HepG2 (cell line): ENCODE data around the gene TPD52L2. TPM values are rescaled to one million over a fixed set of nuclear protein-coding genes. Genes with fewer than 3 reads are reported as not detected.

Experiments
- ATM ChIP-seq: fragments of 450-650 bp; IDR thresholded peaks from 2 replicates; pipeline ENCODE4 v1.7.1; 2017; ENCODE audit warnings: mild to moderate bottlenecking, borderline replicate concordance
- ATRX ChIP-seq: sonication (generic); formaldehyde crosslinking; IDR thresholded peaks from 2 replicates; pipeline ENCODE4 v1.4.0; 2020; ENCODE audit warnings: missing genetic modification reagents, borderline replicate concordance
- ELF1 ChIP-seq: sonication (generic); formaldehyde crosslinking; IDR thresholded peaks from 2 replicates; pipeline ENCODE4 v1.4.0; 2020; ENCODE audit warnings: missing genetic modification reagents
- FOXM1 ChIP-seq: sonication (generic); formaldehyde crosslinking; IDR thresholded peaks from 2 replicates; pipeline ENCODE4 v1.5.0; 2020; ENCODE audit warnings: missing genetic modification reagents
- GFI1 ChIP-seq: sonication (generic); formaldehyde crosslinking; IDR thresholded peaks from 2 replicates; pipeline ENCODE4 v1.5.0; 2020; ENCODE audit warnings: missing genetic modification reagents, mild to moderate bottlenecking, borderline replicate concordance
- HNRNPUL1 ChIP-seq: fragments of 200-400 bp; formaldehyde crosslinking; IDR thresholded peaks from 2 replicates; pipeline ENCODE4 v1.6.1; 2017; ENCODE audit warnings: low read depth, mild to moderate bottlenecking, low read length, moderate library complexity
- MED8 ChIP-seq: sonication (generic); formaldehyde crosslinking; IDR thresholded peaks from 2 replicates; pipeline ENCODE4 v1.8.1; 2023; ENCODE audit warnings: mild to moderate bottlenecking, missing genetic modification reagents; ENCODE audit not compliant: insufficient replicate concordance
- MEF2D ChIP-seq: sonication (generic); formaldehyde crosslinking; IDR thresholded peaks from 2 replicates; pipeline ENCODE4 v1.5.1; 2020; ENCODE audit warnings: mild to moderate bottlenecking, missing genetic modification reagents
- MTF1 ChIP-seq: sonication (generic); formaldehyde crosslinking; IDR thresholded peaks from 2 replicates; pipeline ENCODE4 v1.5.0; 2020; ENCODE audit warnings: missing genetic modification reagents
- MYNN ChIP-seq: sonication (generic); formaldehyde crosslinking; IDR thresholded peaks from 2 replicates; pipeline ENCODE4 v1.4.0; 2020; ENCODE audit warnings: mild to moderate bottlenecking, low read depth, missing genetic modification reagents
- NFKB2 ChIP-seq: sonication (generic); formaldehyde crosslinking; IDR thresholded peaks from 2 replicates; pipeline ENCODE4 v1.4.0; 2020; ENCODE audit warnings: missing genetic modification reagents, borderline replicate concordance
- ONECUT2 ChIP-seq: sonication (generic); formaldehyde crosslinking; IDR thresholded peaks from 2 replicates; pipeline ENCODE4 v1.4.0; 2020; ENCODE audit warnings: missing genetic modification reagents
- PRDM10 ChIP-seq: sonication (generic); formaldehyde crosslinking; IDR thresholded peaks from 2 replicates; pipeline ENCODE4 v1.4.0; 2020; ENCODE audit warnings: low read depth, missing genetic modification reagents
- PRDM15 ChIP-seq: sonication (generic); formaldehyde crosslinking; IDR thresholded peaks from 2 replicates; pipeline ENCODE4 v1.4.0; 2020; ENCODE audit warnings: missing genetic modification reagents
- RCOR2 ChIP-seq: IDR thresholded peaks from 2 replicates; pipeline ENCODE4 v1.6.1; 2016; ENCODE audit warnings: missing biosample characterization, missing genetic modification reagents
- STAG1 ChIP-seq: sonication (generic); formaldehyde crosslinking; IDR thresholded peaks from 2 replicates; pipeline ENCODE4 v1.4.0; 2020; ENCODE audit warnings: missing genetic modification reagents
- TRAFD1 ChIP-seq: sonication (generic); formaldehyde crosslinking; IDR thresholded peaks from 2 replicates; pipeline ENCODE4 v1.5.1; 2020; ENCODE audit warnings: missing genetic modification reagents, mild to moderate bottlenecking, borderline replicate concordance
- ZFP41 ChIP-seq: sonication (generic); formaldehyde crosslinking; IDR thresholded peaks from 2 replicates; pipeline ENCODE4 v1.4.0; 2020; ENCODE audit warnings: mild to moderate bottlenecking, missing genetic modification reagents, borderline replicate concordance
- ZNF30 ChIP-seq: sonication (generic); formaldehyde crosslinking; IDR thresholded peaks from 2 replicates; pipeline ENCODE4 v1.5.0; 2020; ENCODE audit warnings: mild to moderate bottlenecking, missing genetic modification reagents
- ZNF572 ChIP-seq: sonication (generic); formaldehyde crosslinking; IDR thresholded peaks from 2 replicates; pipeline ENCODE4 v1.5.1; 2020; ENCODE audit warnings: mild to moderate bottlenecking, missing genetic modification reagents
- ZNF724P ChIP-seq: sonication (generic); formaldehyde crosslinking; IDR thresholded peaks from 2 replicates; pipeline ENCODE4 v1.8.0; 2022; ENCODE audit warnings: missing genetic modification reagents, borderline replicate concordance
- ZNF891 ChIP-seq: sonication (generic); formaldehyde crosslinking; IDR thresholded peaks from 2 replicates; pipeline ENCODE4 v1.5.0; 2020; ENCODE audit warnings: mild to moderate bottlenecking, missing genetic modification reagents
- polyA plus RNA-seq, 8 experiments: library from polyadenylated mRNA; depleted of rRNA in 3 of 8; stranded (reverse) in 7 of 8; unstranded in 1 of 8; fragments of >200 nt; fragmentation: Illumina TruSeq in 4 of 8; extraction: Trizol in 4 of 8; gene quantifications; 2 replicates each; pipeline versions ENCODE4 v1.2.1 to v1.2.3, GENCODE V29; 2011 to 2016; ENCODE audit warnings: low read depth in 4 of 8, missing spikeins in 1 of 8, mixed read lengths in 1 of 8; ENCODE audit not compliant: insufficient read depth in 1 of 8
- total RNA-seq, 5 experiments: library from RNA; depleted of rRNA; stranded (reverse); fragments of >200 nt; fragmentation: Illumina TruSeq; extraction: Trizol; gene quantifications; 2 replicates each; pipeline ENCODE4 v1.2.3, GENCODE V29; 2016; ENCODE audit warnings: low read depth in 1 of 5

The TPD52L2 gene
- total and polyA plus RNA-seq, 2 of the 13 experiments (the other 11 are each of a cell fraction or from before 2014, with no cell fraction given): 156 to 184 TPM

GRCh38 chr20:63846128-63846771, 18.8 kb upstream of the TPD52L2 start (continued):
- TF ChIP-seq HNRNPUL1: no peak
- TF ChIP-seq MEF2D (CRISPR knock-in tag): peak; percentile 53
- no peak for TF ChIP-seq ZNF30
- TF ChIP-seq ELF1 (CRISPR knock-in tag): no peak
- no peak for TF ChIP-seq ZNF724P (CRISPR knock-in tag)
- no peak for TF ChIP-seq ZFP41 (CRISPR knock-in tag)
- no peak for TF ChIP-seq NFKB2 (CRISPR knock-in tag)
- TF ChIP-seq PRDM10 (CRISPR knock-in tag): peak; percentile 3; the same call in 1 of the 2 replicates
- peak; percentile 4; the same call in 1 of the 2 replicates for TF ChIP-seq GFI1
- no peak for TF ChIP-seq RCOR2 (CRISPR knock-in tag)
- no peak for TF ChIP-seq TRAFD1 (CRISPR knock-in tag)
- no peak for TF ChIP-seq STAG1 (CRISPR knock-in tag)
- no peak for TF ChIP-seq ZNF572 (CRISPR knock-in tag)
- no peak for TF ChIP-seq MED8 (CRISPR knock-in tag)
- TF ChIP-seq ATM: no peak
- TF ChIP-seq MYNN (CRISPR knock-in tag): no peak
- TF ChIP-seq ATRX: no peak
- no peak for TF ChIP-seq ONECUT2 (CRISPR knock-in tag)
- no peak for TF ChIP-seq MTF1 (CRISPR knock-in tag)
- TF ChIP-seq PRDM15 (CRISPR knock-in tag): no peak; the same call in 1 of the 2 replicates
- no peak for TF ChIP-seq FOXM1
- TF ChIP-seq ZNF891 (CRISPR knock-in tag): no peak
